ENCODE results near the gene ZNF101. TPM values are rescaled to one million over a fixed set of nuclear protein-coding genes. Genes with fewer than 3 reads are reported as not detected.

Gene ZNF101
- total and polyA plus RNA-seq, 9 of the 15 experiments (the other 6 are each of a cell fraction or from before 2014, with no cell fraction given) = 9.6 to 20.3 (median 12.4) TPM

- TF ChIP-seq LEF1 (IDR thresholded peaks at IDR 0.05) = 0 out of 2 replicates have a peak, but pooled peaks have one; percentile 63
- peak; percentile 77 for TF ChIP-seq SMC3 (conservative IDR thresholded peaks at IDR 0.05; ENCODE audit: insufficient read depth, low read depth, low read length)
- TF ChIP-seq TFAP4 (CRISPR knock-in tag; IDR thresholded peaks at IDR 0.05; ENCODE audit: borderline replicate concordance) = peak; percentile 46; the same call in 1 of the 2 replicates
- TF ChIP-seq, protein P1, sequence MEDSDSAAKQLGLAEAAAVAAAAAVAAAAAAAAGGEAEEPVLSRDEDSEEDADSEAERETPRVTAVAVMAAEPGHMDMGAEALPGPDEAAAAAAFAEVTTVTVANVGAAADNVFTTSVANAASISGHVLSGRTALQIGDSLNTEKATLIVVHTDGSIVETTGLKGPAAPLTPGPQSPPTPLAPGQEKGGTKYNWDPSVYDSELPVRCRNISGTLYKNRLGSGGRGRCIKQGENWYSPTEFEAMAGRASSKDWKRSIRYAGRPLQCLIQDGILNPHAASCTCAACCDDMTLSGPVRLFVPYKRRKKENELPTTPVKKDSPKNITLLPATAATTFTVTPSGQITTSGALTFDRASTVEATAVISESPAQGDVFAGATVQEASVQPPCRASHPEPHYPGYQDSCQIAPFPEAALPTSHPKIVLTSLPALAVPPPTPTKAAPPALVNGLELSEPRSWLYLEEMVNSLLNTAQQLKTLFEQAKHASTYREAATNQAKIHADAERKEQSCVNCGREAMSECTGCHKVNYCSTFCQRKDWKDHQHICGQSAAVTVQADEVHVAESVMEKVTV (CRISPR knock-in tag; IDR thresholded peaks at IDR 0.05) = peak; percentile 59; the same call in 1 of the 2 replicates
- peak; percentile 11; the same call in 1 of the 2 replicates for TF ChIP-seq MAX (CRISPR knock-in tag; IDR thresholded peaks at IDR 0.05)
- peak; percentile 69; the same call in 1 of the 2 replicates for TF ChIP-seq XRCC5 (IDR thresholded peaks at IDR 0.05; ENCODE audit: low read depth, low read length)
- peak; percentile 47; the same call in 1 of the 2 replicates for TF ChIP-seq MTA3 (IDR thresholded peaks at IDR 0.05; ENCODE audit: borderline replicate concordance)
- TF ChIP-seq, protein P2, sequence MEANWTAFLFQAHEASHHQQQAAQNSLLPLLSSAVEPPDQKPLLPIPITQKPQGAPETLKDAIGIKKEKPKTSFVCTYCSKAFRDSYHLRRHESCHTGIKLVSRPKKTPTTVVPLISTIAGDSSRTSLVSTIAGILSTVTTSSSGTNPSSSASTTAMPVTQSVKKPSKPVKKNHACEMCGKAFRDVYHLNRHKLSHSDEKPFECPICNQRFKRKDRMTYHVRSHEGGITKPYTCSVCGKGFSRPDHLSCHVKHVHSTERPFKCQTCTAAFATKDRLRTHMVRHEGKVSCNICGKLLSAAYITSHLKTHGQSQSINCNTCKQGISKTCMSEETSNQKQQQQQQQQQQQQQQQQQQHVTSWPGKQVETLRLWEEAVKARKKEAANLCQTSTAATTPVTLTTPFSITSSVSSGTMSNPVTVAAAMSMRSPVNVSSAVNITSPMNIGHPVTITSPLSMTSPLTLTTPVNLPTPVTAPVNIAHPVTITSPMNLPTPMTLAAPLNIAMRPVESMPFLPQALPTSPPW (CRISPR knock-in tag; IDR thresholded peaks at IDR 0.05) = peak; percentile 63; the same call in 1 of the 2 replicates
- peak; percentile 56; the same call in 1 of the 2 replicates for TF ChIP-seq EP400 (IDR thresholded peaks at IDR 0.05)
- TF ChIP-seq MAZ (CRISPR knock-in tag; conservative IDR thresholded peaks at IDR 0.05 in 1 of 2, IDR thresholded peaks at IDR 0.05 in 1 of 2) = 0 out of 4 replicates have a peak, but pooled peaks of 1 of the 2 experiments have one; percentile 47
- TF ChIP-seq ZBTB1 (CRISPR knock-in tag; IDR thresholded peaks at IDR 0.05; ENCODE audit: borderline replicate concordance, low read depth) = 0 out of 2 replicates have a peak, but pooled peaks have one; percentile 48
- TF ChIP-seq RBM22 (IDR thresholded peaks at IDR 0.05; ENCODE audit: low read depth, low read length, poor library complexity, severe bottlenecking) = peak; percentile 50
- TF ChIP-seq SUPT5H (IDR thresholded peaks at IDR 0.05) = peak; percentile 46; the same call in 1 of the 2 replicates
- no peak for TF ChIP-seq SRSF9 (IDR thresholded peaks at IDR 0.05; ENCODE audit: borderline replicate concordance, low read depth, low read length)
- TF ChIP-seq FIP1L1 (IDR thresholded peaks at IDR 0.05; ENCODE audit: low read depth, low read length, poor library complexity, severe bottlenecking) = peak; percentile 43
- TF ChIP-seq POLR2A (conservative IDR thresholded peaks at IDR 0.05) = peak; percentile 61
- no peak for TF ChIP-seq CBFA2T2 (conservative IDR thresholded peaks at IDR 0.05)
- peak; percentile 19 for TF ChIP-seq HNRNPLL (IDR thresholded peaks at IDR 0.05; ENCODE audit: low read depth, low read length, poor library complexity, severe bottlenecking)
- TF ChIP-seq CHD4 (IDR thresholded peaks at IDR 0.05; ENCODE audit: insufficient read depth, insufficient replicate concordance, low read depth, low read length, poor library complexity, severe bottlenecking) = peak; percentile 39
- TF ChIP-seq SIN3A (IDR thresholded peaks at IDR 0.05; ENCODE audit: borderline replicate concordance in 2 of 2, control insufficient read depth in 1 of 2, low read depth in 2 of 2, low read length in 2 of 2) = 0 out of 4 replicates have a peak, but pooled peaks of 1 of the 2 experiments have one; percentile 22
- TF ChIP-seq ELF2 (CRISPR knock-in tag; IDR thresholded peaks at IDR 0.05) = 0 out of 2 replicates have a peak, but pooled peaks have one; percentile 65
These were observed 25.2 kb upstream of the ZNF101 start, which contains the start of gene GMIP (continued) for GRCh38 chr19:19643158-19644053.
